Mesendoderm (in vitro differentiated cells): ENCODE data around the gene UBXN4.

ENCODE experiments used
- DNase-seq: peaks from one replicate; pipeline ENCODE4 v3.0.0; 2013
- H2AK5ac ChIP-seq: 2 replicates; pipeline ENCODE4 v1.6.1; 2013; ENCODE audit warnings: low read length, inconsistent platforms
- H2BK120ac ChIP-seq: 2 replicates; pipeline ENCODE4 v1.6.1; 2013; ENCODE audit warnings: low read depth, mild to moderate bottlenecking, low read length, moderate library complexity, mixed read lengths
- H2BK15ac ChIP-seq: replicated peaks from 2 replicates; pipeline ENCODE4 v1.6.1; 2013; ENCODE audit warnings: low read depth, mild to moderate bottlenecking, moderate library complexity
- H2BK5ac ChIP-seq: 2 replicates; pipeline ENCODE4 v1.6.1; 2013; ENCODE audit warnings: low read length, inconsistent platforms
- H3K18ac ChIP-seq: 2 replicates; pipeline ENCODE4 v1.6.1; 2013; ENCODE audit warnings: mild to moderate bottlenecking, low read length, mixed read lengths
- H3K23ac ChIP-seq: one replicate; pipeline ENCODE4 v1.6.1; 2013; ENCODE audit warnings: low read length
- H3K27ac ChIP-seq: 2 replicates; pipeline ENCODE4 v1.5.1; 2013; ENCODE audit warnings: low read depth, mild to moderate bottlenecking, inconsistent platforms, low read length, moderate library complexity
- H3K27me3 ChIP-seq: 2 replicates; pipeline ENCODE4 v1.6.1; 2013; ENCODE audit warnings: low read length, control low read depth, mild to moderate bottlenecking, inconsistent platforms; ENCODE audit not compliant: insufficient read depth, poor library complexity
- H3K36me3 ChIP-seq: 2 replicates; pipeline ENCODE4 v1.6.1; 2013; ENCODE audit warnings: low read length, inconsistent platforms; ENCODE audit not compliant: control insufficient read depth, insufficient read depth
- H3K4ac ChIP-seq: one replicate; pipeline ENCODE4 v1.6.1; 2013; ENCODE audit warnings: low read depth, mild to moderate bottlenecking, low read length, moderate library complexity
- H3K4me1 ChIP-seq: 2 replicates; pipeline ENCODE4 v1.6.1; 2013; ENCODE audit warnings: low read depth, low read length, inconsistent platforms; ENCODE audit not compliant: control insufficient read depth
- H3K4me2 ChIP-seq: 2 replicates; pipeline ENCODE4 v1.6.1; 2013; ENCODE audit warnings: low read length
- H3K4me3 ChIP-seq: 2 replicates; pipeline ENCODE4 v1.5.1; 2013; ENCODE audit warnings: mild to moderate bottlenecking, low read length
- H3K56ac ChIP-seq: one replicate; pipeline ENCODE4 v1.6.1; 2013; ENCODE audit warnings: low read length
- H3K79me1 ChIP-seq: 2 replicates; pipeline ENCODE4 v1.6.1; 2013; ENCODE audit warnings: low read length, inconsistent platforms
- H3K79me2 ChIP-seq: 2 replicates; pipeline ENCODE4 v1.6.1; 2013; ENCODE audit warnings: mild to moderate bottlenecking, low read length; ENCODE audit not compliant: control insufficient read depth, insufficient read depth
- H3K9ac ChIP-seq: 2 replicates; pipeline ENCODE4 v1.6.1; 2013; ENCODE audit warnings: low read length, inconsistent platforms
- H4K5ac ChIP-seq: one replicate; pipeline ENCODE4 v1.6.1; 2013; ENCODE audit warnings: low read length
- H4K8ac ChIP-seq: one replicate; pipeline ENCODE4 v1.6.1; 2013; ENCODE audit warnings: low read depth, mild to moderate bottlenecking, control low read depth, low read length, moderate library complexity
- WGBS: extraction: QIAGEN DNeasy Blood & Tissue Kit; methylation state at CpG from one replicate; pipeline ENCODE4 v1.1.7; 2013; ENCODE audit warnings: low lambda C conversion rate, missing lambda C conversion rate; ENCODE audit not compliant: insufficient coverage; ENCODE audit errors: extremely low coverage; 5-methylcytosine and 5-hydroxymethylcytosine counted together

The UBXN4 gene

GRCh38 chr2:135798762-135799161, 57.1 kb downstream of the UBXN4 start:
- DNase-seq, result no peak
- Histone ChIP-seq H3K27ac (no peak overlapping the region), H2AK5ac (no peak overlapping the region), H3K36me3 (no peaks in the 10 kb centered on the region), H2BK5ac (no peak overlapping the region), H3K23ac (no peak overlapping the region), H3K9ac (no peak overlapping the region), H3K79me2 (no peaks in the 10 kb centered on the region), H3K4ac (no peak overlapping the region), H3K4me3 (no peak overlapping the region), H3K27me3 (no peaks in the 10 kb centered on the region), H4K8ac (no peak overlapping the region), H2BK15ac (no peak overlapping the region), H3K18ac (no peak overlapping the region), H3K56ac (no peak overlapping the region), H3K4me2 (no peak overlapping the region), H3K4me1 (no peaks in the 10 kb centered on the region), H4K5ac (no peak overlapping the region), H3K79me1 (no peaks in the 10 kb centered on the region), H2BK120ac (no peak overlapping the region)
- WGBS, result no CpG with 5 or more reads among the region's 4 CpGs

DNA sequence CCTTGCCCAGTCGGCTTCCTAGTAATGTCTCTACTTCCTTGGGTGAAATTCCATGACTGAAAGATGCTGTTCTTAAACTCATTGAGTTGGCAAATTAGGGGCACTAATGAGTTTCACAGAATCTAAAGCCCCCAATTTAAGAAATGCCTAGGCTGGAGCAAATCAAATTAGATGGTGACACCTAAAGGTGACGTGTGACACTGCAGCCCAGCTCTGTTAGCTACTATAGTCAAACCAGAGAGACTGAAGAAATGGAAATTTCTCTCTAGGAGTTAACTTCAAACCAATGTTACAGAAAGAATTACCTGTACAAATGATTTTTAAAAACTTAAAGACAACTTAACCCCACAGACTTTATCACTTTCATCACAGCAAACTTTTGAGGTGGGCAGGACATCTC, 58.1 kb downstream of the UBXN4 start:
- H3K4me2 ChIP-seq, result no peak overlapping the region
- no peaks in the 10 kb centered on the region for H3K4me1 ChIP-seq
- no CpG with 5 or more reads among the region's 2 CpGs for WGBS
- no peak overlapping the region for H2BK5ac ChIP-seq
- no peak overlapping the region for H3K23ac ChIP-seq
- H3K79me1 ChIP-seq, result no peaks in the 10 kb centered on the region
- no peak overlapping the region for H2BK15ac ChIP-seq
- H3K9ac ChIP-seq, result no peak overlapping the region
- DNase-seq, result no peak
- H3K18ac ChIP-seq, result no peak overlapping the region
- H4K8ac ChIP-seq, result no peak overlapping the region
- no peak overlapping the region for H3K4me3 ChIP-seq
- no peak overlapping the region for H3K56ac ChIP-seq
- no peak overlapping the region for H2AK5ac ChIP-seq
- H3K27ac ChIP-seq, result no peak overlapping the region
- H3K27me3 ChIP-seq, result no peaks in the 10 kb centered on the region
- H3K36me3 ChIP-seq, result no peaks in the 10 kb centered on the region
- H4K5ac ChIP-seq, result no peak overlapping the region
- no peak overlapping the region for H3K4ac ChIP-seq
- H2BK120ac ChIP-seq, result no peak overlapping the region
- no peaks in the 10 kb centered on the region for H3K79me2 ChIP-seq

DNA sequence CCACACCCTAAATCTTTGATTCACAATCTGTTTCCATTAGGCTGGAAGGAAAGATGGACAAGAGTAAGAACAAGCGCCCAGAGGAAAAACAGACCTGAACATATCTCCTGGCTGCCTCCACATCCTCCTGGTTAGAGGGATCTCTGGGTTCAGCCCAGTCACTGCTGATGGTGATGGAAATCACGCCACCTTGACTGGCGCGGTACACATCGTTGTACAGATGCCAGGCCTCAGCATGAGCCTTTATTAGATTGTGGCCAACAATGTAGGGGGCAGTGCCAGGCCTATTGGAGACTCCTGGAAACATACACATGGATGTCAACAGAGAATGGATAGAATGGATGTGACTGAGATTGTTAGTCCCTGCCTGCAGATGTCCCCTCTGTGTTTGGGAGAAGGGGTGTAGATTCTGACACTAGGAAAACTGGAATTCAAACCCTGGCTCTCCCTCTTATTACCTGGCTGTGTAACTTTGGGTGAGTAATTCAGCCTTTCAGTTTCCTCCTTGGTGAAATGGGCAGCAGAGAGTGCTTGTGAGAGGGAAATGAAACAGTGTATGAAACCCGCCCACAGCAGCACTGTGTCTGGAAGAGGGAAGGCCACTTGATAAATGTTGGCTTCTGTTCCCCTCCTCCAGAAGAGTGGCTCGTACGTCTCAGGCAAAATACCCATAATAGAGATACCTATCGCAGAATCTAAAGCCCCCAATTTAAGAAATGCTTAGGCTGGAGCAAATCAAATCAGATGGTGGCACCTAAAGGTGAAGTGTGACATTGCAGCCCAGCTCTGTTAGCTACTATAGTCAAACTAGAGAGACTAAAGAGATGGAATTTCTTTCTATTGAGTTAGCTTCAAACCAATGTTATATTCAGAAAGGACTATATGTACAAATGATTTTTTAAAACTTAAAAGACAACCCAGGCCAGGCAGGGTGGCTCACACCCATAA, 59.1 kb downstream of the UBXN4 start:
- H4K8ac ChIP-seq, result no peak overlapping the region
- H3K79me2 ChIP-seq, result no peaks in the 10 kb centered on the region
- no CpG with 5 or more reads among the region's 9 CpGs for WGBS
- DNase-seq, result no peak
- no peaks in the 10 kb centered on the region for H3K27me3 ChIP-seq
- H3K4me2 ChIP-seq, result no peak overlapping the region
- H3K79me1 ChIP-seq, result no peaks in the 10 kb centered on the region
- H3K4ac ChIP-seq, result no peak overlapping the region
- no peak overlapping the region for H3K9ac ChIP-seq
- H3K36me3 ChIP-seq, result no peaks in the 10 kb centered on the region
- no peak overlapping the region for H2BK5ac ChIP-seq
- no peak overlapping the region for H2BK15ac ChIP-seq
- H2BK120ac ChIP-seq, result no peak overlapping the region
- no peak overlapping the region for H2AK5ac ChIP-seq
- no peak overlapping the region for H4K5ac ChIP-seq
- H3K18ac ChIP-seq, result no peak overlapping the region
- no peaks in the 10 kb centered on the region for H3K4me1 ChIP-seq
- H3K27ac ChIP-seq, result no peak overlapping the region
- H3K23ac ChIP-seq, result no peak overlapping the region
- H3K56ac ChIP-seq, result no peak overlapping the region
- H3K4me3 ChIP-seq, result peak overlapping the region; percentile 6

GRCh38 chr2:135802350-135802749, 60.7 kb downstream of the UBXN4 start:
- no CpG with 5 or more reads among the region's 3 CpGs for WGBS

GRCh38 chr2:135803278-135803677, 61.6 kb downstream of the UBXN4 start:
- H3K23ac ChIP-seq, result no peak overlapping the region

More at GRCh38 chr2:135802350-135802749, 60.7 kb downstream of the UBXN4 start:
- H2BK15ac ChIP-seq, result no peak overlapping the region
- H2BK120ac ChIP-seq, result no peak overlapping the region
- no peak for DNase-seq
- H3K27ac ChIP-seq, result no peak overlapping the region
- H4K8ac ChIP-seq, result no peak overlapping the region
- no peaks in the 10 kb centered on the region for H3K79me2 ChIP-seq
- no peak overlapping the region for H4K5ac ChIP-seq
- no peak overlapping the region for H3K9ac ChIP-seq
- H2AK5ac ChIP-seq, result no peak overlapping the region
- H3K36me3 ChIP-seq, result no peaks in the 10 kb centered on the region
- no peak overlapping the region for H3K18ac ChIP-seq
- H3K4me2 ChIP-seq, result no peak overlapping the region
- H2BK5ac ChIP-seq, result no peak overlapping the region
- no peak overlapping the region for H3K4me3 ChIP-seq
- H3K23ac ChIP-seq, result no peak overlapping the region
- no peak overlapping the region for H3K56ac ChIP-seq
- H3K27me3 ChIP-seq, result no peaks in the 10 kb centered on the region
- H3K4ac ChIP-seq, result no peak overlapping the region
- H3K4me1 ChIP-seq, result no peaks in the 10 kb centered on the region
- H3K79me1 ChIP-seq, result no peaks in the 10 kb centered on the region

More at GRCh38 chr2:135803278-135803677, 61.6 kb downstream of the UBXN4 start:
- Histone ChIP-seq H3K79me1 (no peaks in the 10 kb centered on the region), H3K4me3 (no peak overlapping the region), H3K4me2 (no peak overlapping the region), H4K8ac (no peak overlapping the region), H3K4me1 (no peaks in the 10 kb centered on the region), H3K18ac (no peak overlapping the region), H3K9ac (no peak overlapping the region), H2AK5ac (no peak overlapping the region), H3K27me3 (no peaks in the 10 kb centered on the region), H2BK15ac (no peak overlapping the region), H3K4ac (no peak overlapping the region), H3K27ac (no peak overlapping the region), H4K5ac (no peak overlapping the region), H2BK5ac (no peak overlapping the region), H3K56ac (no peak overlapping the region), H3K79me2 (no peaks in the 10 kb centered on the region), H2BK120ac (no peak overlapping the region), H3K36me3 (no peaks in the 10 kb centered on the region)
- WGBS, result no CpG with 5 or more reads among the region's 2 CpGs
- DNase-seq, result no peak
